NCI-H1105 (cell line): ENCODE measurements around the gene RTN3.
A peak's percentile ranks its signal among the peaks of the same experiment; 100 is the strongest.
"Not testable (repeated sequence)": the region's sequence is repeated elsewhere in the genome, so short reads cannot be mapped to it uniquely, and the experiment has no call there.

Source experiments
- DNase-seq: peaks from one replicate; lab custom pipeline; 2025; lab: John Stamatoyannopoulos, UW

The RTN3 gene, protein sequence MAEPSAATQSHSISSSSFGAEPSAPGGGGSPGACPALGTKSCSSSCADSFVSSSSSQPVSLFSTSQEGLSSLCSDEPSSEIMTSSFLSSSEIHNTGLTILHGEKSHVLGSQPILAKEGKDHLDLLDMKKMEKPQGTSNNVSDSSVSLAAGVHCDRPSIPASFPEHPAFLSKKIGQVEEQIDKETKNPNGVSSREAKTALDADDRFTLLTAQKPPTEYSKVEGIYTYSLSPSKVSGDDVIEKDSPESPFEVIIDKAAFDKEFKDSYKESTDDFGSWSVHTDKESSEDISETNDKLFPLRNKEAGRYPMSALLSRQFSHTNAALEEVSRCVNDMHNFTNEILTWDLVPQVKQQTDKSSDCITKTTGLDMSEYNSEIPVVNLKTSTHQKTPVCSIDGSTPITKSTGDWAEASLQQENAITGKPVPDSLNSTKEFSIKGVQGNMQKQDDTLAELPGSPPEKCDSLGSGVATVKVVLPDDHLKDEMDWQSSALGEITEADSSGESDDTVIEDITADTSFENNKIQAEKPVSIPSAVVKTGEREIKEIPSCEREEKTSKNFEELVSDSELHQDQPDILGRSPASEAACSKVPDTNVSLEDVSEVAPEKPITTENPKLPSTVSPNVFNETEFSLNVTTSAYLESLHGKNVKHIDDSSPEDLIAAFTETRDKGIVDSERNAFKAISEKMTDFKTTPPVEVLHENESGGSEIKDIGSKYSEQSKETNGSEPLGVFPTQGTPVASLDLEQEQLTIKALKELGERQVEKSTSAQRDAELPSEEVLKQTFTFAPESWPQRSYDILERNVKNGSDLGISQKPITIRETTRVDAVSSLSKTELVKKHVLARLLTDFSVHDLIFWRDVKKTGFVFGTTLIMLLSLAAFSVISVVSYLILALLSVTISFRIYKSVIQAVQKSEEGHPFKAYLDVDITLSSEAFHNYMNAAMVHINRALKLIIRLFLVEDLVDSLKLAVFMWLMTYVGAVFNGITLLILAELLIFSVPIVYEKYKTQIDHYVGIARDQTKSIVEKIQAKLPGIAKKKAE

DNA sequence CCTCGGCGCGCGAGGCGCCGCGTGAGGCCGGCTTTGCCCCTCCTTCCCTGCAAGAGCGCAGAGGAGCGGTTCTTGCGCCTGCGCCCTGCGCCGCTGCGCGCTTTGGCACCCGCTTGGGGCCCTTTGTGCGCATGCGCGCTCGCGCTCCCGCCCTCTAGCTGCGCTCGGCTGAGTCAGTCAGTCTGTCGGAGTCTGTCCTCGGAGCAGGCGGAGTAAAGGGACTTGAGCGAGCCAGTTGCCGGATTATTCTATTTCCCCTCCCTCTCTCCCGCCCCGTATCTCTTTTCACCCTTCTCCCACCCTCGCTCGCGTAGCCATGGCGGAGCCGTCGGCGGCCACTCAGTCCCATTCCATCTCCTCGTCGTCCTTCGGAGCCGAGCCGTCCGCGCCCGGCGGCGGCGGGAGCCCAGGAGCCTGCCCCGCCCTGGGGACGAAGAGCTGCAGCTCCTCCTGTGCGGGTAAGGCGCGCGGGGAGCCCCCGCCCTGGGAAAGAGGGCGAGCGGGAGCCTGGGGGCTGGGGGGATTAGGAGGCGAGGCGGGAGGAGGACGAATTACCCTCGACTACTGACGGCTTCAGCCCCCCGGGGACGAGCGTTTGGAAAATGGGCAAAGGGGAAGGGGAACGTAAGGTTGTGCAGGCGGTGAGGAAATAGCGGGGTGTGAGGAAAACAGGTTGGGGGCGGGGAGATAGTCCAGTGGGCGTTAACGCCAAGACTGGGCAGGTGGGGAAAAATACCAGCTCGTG, at the start of gene RTN3:
TSS of gene RTN3 (plus strand) at position 180 of the 745 bp plus-strand sequence. CDS start at position 317, 137 bp downstream.
- DNase-seq: peak; percentile 98

DNA sequence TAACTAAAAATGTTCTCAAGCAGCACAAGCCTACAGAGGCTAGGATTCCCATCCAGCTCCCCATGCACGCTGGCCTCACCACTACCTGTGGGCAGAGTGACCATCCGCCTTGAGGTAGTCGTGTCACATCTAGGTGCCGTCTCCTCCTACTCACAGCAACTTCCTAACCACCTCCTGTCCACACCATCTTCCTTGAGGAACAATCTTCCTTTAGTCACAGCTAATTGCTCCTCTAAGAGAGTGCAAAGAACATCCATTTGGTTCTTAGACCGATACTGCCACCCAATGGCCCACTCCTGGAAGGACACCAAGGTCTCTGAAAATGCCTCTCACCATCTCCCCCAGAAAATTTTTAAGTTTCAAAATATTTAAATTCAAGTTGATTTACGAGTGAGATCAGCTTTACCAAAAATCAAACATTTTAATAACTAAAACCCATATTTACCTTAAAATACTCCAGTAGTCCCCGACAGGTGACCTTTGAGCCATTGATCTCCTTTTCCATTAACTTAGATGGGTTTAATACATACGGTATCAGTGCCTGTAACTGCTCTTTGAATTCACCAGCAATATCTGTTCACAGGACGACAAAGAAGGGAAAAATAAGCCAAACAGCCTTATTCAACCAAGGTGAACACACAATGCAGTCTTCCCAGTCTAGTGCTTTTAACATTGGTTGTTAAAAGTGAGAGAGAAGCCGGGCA, 45.4 kb upstream of the RTN3 start:
- DNase-seq: peak; percentile 12

DNA sequence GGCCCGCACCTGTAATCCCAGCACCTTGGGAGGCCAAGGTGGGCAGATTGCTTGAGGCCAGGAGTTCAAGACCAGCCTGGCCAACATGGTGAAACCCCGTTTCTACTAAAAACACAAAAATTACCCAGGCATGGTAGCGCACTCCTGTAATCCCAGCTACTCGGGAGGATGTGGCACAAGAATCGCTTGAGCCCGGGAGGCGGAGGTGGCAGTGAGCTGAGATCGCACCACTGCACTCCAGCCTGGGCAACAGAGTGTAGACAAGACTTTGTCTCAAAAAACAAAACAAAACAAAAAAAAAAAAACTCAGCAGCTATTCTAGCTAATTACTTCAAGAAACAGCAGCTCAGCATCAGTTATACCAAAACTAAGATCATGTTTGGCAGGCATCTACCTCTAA, 42.9 kb upstream of the RTN3 start:
- DNase-seq: not testable (repeated sequence)

DNA sequence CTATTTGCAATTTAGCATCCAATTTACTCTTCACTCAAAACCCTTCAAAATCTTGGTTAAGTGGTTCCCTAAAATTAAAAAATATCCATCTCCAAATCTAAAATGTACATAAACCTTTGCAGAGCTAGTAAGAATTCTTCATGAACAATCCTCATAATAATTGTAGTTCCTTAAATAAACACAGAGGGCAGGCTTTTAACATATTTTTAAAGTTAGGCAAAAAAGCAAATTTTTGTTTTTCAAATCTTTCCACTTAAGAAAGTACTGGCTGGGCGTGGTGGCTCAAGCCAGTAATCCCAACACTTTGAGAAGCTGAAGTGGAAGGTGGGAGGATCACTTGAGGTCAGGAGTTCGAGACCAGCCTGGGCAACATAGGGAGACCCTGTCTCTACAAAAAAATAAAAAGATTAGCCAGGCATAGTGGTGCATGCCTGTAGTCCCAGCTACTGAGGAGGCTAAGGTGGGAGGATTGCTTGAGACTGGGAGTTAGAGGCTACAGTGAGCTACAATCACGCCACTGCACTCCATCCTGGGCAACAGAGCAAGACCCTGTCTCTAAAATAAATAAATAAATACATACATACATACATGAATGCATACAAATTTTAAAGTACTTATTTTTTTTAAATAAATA, 42.0 kb upstream of the RTN3 start:
- no peak for DNase-seq

DNA sequence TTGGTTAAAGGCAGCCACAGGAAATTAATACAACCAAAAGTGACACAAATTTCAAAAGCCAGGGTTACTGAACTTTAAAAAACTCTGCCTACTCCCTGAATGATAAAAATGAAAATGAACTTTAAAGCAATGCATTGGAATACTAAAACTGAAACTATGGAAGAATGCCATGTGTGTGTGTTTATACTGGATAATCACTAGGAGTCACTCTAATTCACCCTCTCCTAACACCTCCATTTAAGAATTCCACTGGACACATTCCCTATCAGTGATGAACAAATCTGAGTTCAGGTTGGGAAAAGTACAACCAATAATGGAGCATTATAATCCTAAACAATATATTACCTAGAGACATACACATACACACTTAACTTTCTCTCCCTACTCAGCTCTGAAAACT, 39.6 kb upstream of the RTN3 start:
- DNase-seq: no peak

DNA sequence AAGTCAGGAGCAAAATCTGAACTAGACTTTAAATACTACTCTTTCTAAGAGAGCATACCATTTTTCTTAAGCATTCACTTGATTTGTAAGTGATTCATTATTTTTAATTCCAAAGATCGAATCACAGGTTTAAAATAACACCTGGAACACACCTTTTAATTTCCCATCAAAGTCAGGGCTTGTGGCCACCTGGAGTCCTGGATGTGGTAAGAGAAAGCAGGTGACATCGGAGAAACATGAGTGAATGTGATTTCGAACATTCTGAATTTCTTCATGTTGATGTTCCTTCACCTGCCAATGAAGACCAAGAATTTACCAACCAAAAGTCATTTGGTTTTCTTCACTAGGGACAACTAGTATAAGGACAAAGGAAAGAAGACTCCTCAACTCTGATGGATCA, 38.1 kb upstream of the RTN3 start:
- no peak for DNase-seq

DNA sequence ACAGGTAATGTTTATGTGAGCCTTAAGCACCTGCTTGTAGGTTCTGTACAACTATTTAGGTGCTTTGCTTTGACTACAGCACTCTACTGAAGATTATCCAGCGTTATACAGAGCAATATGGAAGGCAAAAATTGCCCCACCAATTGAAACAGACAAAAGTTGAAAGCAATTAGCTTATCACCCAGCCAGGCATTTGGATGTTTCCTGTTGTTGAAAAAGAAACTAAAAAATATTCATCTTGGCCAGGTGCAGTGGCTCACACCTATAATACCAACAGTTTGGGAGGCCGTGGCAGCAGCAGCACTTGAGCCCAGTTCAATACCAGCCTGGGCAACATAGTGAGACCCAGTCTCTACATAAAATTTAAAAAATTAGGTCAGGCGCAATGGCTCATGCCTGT, 28.6 kb upstream of the RTN3 start:
- DNase-seq: no peak

DNA sequence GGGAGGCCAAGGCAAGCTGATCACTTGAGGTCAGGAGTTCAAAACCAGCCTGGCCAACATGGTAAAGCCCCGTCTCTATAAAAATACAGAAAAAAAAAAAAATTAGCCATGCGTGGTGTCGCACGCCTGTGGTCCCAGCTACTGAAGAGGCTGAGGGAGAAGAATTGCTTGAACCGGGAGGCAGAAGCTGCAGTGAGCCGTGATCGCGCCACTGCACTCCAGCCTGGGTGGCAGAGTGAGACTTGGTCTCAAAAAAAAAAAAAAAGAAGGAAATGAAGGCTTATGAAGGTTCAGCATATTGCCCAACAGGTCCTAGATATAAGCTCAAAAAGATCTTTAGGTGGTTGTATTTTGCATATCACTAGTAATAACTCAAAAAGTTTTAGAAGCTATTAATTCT, 20.3 kb upstream of the RTN3 start:
- no peak for DNase-seq

DNA sequence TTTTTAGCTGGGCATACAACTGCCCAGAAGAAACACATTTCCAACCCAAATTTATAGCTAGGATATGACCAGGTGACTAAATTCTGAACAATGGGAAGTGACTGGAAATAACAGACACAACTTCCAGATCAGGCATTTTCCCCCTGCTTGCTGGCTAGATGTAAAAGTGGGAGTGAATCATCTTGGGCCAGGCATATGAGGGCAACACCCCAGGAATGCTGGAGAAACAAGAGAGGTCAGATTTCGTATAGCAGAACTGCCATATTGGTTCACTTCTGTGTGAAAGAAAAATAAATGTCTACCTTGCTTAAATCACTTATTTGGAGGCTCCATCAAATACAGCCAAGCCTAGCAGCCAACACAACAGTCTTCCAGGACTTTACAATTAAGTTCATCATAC, 17.5 kb upstream of the RTN3 start:
- DNase-seq: no peak

DNA sequence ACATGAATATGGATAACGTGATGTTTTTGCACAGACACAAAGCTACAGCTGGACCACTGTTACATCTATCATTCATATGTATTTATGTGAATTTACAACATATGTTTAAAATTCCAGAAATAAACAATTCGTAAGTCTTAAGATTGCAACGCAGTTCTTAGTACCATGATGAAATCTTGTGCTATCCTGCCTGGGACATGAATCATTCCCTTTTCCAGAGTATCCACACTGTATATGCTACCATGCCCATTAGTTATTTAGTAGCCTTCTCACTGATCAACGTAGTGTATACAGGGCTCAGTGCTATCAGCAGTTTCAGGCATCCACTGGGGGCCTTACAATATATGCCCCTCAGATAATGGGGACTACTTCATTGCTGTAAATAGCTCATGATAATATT, 14.4 kb upstream of the RTN3 start:
- DNase-seq: no peak

DNA sequence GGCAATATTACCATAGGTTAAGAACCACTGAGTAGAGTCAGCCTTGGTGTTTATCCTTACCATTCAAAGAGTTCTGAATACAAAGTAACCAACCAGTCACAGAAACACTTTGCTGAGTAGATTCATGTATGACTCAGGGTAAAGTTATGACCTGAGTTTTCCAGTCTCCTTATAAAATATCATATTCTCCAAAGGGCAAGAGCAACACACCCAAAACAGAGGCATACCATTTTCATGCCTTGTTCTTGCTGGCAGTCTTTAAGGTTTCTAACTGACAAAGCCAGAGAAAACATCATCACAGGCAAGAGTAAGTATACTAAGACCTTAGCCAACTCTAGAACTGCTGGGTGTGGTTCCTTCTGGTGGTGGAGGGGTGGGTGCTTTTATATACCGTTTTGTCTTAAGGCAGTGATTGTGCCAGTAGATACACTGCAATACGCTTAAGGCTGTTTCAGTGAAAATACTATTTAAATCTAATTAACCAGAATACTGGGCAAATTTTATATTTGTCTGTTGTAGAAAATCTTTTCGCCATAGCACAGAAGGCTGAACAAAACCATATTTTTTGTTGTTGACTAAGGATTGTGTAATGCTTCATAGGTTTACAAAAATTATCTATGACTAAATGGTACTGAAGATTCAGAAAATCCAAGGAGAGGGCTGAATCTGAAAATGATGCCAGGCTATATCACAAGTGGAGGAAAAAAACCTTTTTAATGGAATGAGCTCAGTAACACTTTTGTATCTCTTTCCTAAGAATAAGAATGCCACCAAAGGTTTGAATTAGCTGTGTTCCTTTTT, 13.1 kb upstream of the RTN3 start:
- no peak for DNase-seq

DNA sequence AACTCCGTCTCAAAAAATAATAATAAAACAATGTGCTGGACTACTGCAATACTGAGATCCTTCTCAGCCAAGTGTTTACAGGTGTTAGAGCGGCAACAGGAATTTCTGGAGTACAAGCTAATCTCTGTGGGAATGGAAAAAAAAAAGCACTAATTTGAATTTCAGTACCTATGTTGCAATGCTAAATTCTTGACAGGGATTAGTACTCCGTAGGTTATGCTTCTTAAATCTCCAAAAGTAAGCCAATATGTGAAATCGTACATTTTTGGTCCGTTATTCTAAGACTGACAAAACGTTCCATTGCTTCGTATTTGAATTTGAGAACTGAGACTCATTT, 11.2 kb upstream of the RTN3 start:
- no peak for DNase-seq

DNA sequence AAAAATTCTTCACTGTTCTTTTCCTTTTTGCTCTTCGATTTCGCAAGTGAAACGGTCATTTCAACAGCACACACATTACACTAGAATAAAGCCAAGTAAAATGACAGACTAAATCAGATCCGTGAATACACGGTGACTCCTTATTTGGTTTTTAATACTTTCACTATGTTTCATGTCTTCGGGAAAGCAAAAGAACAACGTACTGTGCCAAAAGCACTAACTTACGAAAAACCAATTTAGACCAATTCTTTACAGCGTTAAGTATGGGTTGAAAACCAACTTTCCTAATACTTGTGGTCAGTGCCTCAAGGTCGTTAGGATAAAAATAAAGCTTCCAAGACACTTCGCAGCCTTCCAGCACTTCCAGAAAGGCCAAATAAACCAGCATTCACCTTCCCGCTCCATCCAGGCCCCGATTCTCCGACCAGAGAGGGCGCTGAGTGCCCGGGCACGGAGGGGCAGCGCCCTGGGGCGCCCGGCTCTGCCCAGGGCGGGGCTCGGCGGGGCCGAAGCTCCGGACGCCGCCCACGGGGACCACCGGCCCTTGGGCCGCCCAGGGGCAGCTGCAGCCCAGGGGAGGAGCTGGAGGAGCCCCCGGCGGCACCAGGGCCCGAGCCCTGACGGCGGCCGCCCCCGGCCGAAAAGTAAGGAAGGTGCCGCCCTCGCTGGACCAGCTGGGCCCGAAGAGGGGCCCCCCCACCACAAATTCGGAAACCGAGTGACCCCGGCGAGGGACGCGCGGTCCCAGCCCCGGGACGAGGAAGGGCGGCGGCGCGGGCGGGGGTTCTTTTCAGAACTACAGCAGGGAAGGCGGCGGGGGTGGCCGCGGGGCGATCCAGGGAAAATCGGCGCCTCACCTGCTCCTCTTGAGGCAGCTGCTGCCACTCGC, 10.6 kb upstream of the RTN3 start:
- peak; percentile 8 for DNase-seq

DNA sequence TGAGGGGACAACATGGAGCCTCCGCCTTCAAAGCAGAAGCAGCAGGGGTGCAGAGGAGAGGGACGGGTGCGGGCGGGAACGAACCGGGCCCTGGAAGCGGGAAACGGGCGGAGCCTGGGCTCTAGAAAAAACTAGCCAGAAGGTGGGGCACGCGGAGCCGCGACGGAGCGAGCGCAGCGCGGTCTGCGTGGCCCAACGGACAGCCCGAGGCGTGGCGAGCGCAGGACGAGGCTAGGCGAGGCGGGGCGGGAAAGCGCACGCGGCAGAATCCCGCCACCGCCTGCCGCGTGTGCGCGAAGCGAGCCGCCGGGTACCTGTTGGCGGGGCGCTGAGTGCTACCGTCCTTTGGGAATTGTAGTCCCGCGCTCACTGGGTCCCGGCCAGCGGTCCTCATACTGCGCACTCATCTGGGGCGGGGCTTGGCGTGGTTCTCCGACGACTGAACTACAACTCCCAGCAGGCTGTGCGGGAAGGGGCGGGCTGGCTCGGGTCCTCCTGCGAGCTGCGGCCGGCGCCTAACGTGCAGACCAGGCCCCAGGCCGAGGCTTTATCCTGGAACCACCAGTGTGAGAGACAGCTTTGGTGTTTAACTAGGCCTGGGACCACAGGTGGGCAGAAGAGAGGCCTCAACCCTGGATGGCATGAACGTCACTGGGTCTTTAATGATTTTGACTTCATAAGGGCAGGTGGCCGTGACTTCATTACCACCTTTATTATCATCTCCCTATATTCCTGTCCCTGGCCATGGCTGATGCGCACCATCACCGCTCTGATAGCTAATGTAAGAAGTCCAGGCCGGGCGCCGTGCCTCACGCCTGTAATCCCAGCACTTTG, 9.8 kb upstream of the RTN3 start, which contains the start of gene ATL3:
TSS of gene ATL3 (minus strand) at position 55 of the 834 bp plus-strand sequence. CDS start at position 14, 41 bp downstream.
- peak; percentile 86 for DNase-seq

DNA sequence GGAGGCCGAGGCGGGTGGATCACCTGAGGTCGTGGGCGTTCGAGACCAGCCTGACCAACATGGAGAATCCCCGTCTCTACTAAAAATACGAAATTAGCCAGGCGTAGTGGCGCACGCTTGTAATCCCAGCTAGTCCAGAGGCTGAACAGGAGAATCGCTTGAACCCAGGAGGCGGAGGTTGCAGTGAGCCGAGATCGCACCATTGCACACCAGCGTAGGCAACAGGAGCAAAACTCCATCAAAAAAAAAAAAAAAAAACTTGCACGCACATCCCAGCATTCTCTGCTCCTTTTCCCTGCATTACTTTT, 9.2 kb upstream of the RTN3 start:
- DNase-seq: no peak

DNA sequence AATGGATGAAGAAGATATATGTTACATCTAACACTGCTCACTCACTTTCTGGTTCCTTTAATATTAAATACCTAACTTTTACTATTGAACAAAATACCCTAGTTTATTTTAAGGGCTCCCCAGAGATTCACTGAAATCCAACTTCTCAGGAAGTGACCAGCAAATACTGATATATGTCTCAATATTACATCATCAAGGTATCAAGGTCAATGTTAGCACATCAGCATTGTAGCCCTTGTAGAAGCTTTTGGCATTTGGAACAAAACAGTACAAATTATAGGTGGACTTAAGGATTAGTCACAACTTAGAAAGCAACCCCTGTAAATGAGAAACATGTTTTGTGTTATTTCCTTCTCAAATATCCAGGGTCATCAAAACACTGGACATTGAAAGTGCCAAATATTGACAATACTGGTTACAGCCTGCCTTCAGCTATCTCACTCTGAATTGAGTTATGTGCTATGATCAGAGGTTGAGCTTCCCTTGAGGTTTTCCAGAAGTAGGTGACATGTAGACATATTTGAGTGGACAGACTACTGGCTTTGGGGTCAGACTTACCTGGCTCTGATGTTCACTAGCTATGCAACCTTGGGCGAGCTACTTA, 8.3 kb upstream of the RTN3 start:
- no peak for DNase-seq

DNA sequence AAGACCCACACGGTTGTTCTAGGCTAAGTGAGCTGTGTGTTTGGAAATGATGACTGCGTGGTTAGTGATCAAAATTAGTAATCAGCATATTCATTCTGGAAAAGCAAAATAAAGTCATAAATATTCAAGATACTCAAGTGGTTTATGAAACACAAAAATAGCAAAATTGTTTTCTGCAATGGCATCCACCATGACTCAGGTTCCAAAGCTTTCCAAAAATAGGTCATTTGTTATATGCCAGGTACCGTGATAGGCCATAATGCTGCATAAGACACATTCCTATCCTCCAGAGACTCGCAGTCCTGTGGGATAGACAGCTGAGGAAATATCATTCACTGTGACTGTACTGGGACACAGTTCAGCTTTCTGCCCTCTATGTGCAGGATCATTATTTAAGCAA, 7.7 kb upstream of the RTN3 start:
- DNase-seq: no peak

DNA sequence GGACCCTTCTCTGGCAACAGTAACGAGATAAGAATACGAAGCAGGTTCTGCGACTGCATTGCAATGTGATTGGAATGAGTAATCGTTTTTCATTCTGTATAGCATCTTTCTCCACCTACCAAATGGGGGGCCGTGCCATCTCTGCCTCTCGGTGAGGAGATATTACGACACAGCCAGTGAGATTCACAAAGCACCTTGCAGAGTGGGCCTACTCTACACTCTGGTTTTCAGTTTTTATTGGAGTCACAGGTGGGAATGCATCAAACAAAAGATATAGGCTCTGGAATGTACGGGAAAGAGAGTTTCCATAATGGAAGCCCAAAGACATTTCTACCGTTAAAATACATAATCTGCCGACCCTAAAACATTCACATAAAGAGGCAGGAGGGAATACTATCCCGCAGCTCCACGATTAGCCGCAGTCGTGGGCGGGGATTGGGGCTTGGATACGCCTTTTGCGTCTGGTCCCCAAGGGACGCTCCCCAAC, 423 bp upstream of the RTN3 start:
- DNase-seq: no peak
